Measurements from ENCODE around the gene SLC24A5.

Gene SLC24A5

DNA sequence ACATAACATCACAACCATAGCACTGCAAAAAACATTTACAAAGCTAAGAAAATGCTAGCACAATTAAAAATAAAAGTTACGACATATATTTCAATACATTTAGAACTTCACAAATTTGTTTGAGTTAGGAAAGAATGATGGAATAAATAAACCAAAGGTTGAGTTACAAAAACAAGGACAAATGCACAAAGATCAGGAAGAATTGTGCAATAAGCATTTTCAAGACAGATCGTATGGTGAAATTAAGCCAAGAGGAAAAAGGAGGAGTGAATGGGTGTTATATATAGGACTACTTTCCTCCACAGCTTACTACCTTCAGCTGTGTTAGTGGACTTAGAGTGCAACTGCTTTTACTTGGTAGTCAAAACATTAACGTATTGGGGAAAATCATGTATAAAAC, 64.7 kb downstream of the SLC24A5 start:
- DNase-seq (ENCODE audit: extremely low read depth in 1 of 2, low read depth in 1 of 2), result no peak

DNA sequence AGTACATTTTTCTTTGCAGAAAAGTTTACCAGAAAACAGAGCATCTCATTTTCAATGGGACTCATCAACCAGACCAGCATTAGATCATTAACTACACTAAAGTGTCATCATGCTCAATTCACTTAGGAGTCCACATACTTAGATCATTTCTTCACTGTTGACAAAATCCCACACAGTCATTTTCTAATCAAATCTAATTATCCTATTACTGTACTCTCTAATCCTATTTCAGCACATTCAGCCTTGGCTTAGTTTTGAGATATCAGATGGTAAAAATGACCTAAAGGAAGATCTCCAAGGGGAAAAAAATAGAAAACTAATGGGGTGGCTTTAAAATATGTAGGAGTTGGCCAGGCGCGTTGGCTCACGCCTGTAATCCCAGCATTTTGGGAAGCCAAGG, 65.5 kb downstream of the SLC24A5 start:
- no peak for DNase-seq (ENCODE audit: extremely low read depth in 1 of 2, low read depth in 1 of 2)

DNA sequence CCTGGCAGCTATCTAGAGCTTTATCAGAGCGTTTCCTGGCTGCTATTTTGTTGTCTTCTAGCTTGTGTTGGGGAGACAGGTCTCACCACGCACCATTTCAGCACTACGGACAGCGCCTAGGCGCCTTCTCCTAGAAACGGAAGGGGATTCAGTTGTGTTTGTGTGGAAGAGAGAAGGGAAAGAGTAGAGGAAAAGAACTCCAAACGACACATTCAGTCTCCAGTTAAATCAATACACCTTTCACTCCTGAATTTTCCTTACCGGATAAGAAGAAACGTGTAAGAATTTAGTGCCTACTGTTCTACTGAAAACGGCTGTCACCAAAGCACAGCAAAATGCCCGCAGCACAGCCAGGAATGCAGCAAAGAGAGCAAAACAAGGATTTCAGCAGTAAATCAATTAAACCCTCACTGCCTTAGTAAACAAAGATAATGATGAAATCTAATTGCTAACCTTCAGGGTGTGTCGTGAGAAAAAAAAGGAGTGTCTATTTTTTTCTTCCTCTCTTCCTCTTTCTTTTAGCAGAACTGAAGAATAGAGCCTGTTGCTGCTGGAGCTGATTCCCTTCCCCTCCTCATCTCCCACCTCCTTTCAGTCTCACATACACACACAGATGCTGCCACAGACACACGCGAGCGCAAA, 70.3 kb downstream of the SLC24A5 start:
- no peak for DNase-seq (ENCODE audit: extremely low read depth in 1 of 2, low read depth in 1 of 2)

GRCh38 chr15:48191574-48192225, 70.9 kb downstream of the SLC24A5 start, which contains the start of gene CTXN2:
Gene CTXN2, plus strand, starts transcription at chr15:48191665. Its CDS starts 9,636 bp downstream, at chr15:48201301.
- no peak for DNase-seq (ENCODE audit: extremely low read depth in 1 of 2, low read depth in 1 of 2)

Measured in stimulated activated CD8-positive, alpha-beta memory T cell treated with anti-CD3 and anti-CD28 coated beads, Interleukin-7, amount 100 ng/mL, for 48 hours (primary cell).